NCI-H526 treated with DMSO at 0.1 percent for 48 hours (cell line): ENCODE data around the gene FGFR3.

ENCODE experiments used
- DNase-seq: peaks from one replicate; lab custom pipeline; 2025; lab: John Stamatoyannopoulos, UW

The FGFR3 gene

GRCh38 chr4:1792832-1793495 lies at the start of gene FGFR3:
Gene FGFR3, plus strand, starts transcription at chr4:1793293. Its CDS starts 642 bp downstream, at chr4:1793935.
- peak; percentile 32 for DNase-seq

GRCh38 chr4:1743551-1743950 lies 49.5 kb upstream of the FGFR3 start:
- DNase-seq: no peak

- DNase-seq: no peak
Measured at GRCh38 chr4:1743975-1744374, 49.1 kb upstream of the FGFR3 start.

- DNase-seq: no peak
Measured at GRCh38 chr4:1744552-1744951, 48.5 kb upstream of the FGFR3 start.

- no peak for DNase-seq
Measured at GRCh38 chr4:1745165-1745564, 47.9 kb upstream of the FGFR3 start.

GRCh38 chr4:1745697-1746096 lies 47.4 kb upstream of the FGFR3 start:
- DNase-seq: no peak

- DNase-seq: peak; percentile 42
Measured at GRCh38 chr4:1746265-1746691, 46.8 kb upstream of the FGFR3 start.

GRCh38 chr4:1746919-1747602 lies 46.0 kb upstream of the FGFR3 start:
- no peak for DNase-seq

GRCh38 chr4:1747603-1747967 lies 45.5 kb upstream of the FGFR3 start:
- no peak for DNase-seq

- peak; percentile 55 for DNase-seq
Measured at GRCh38 chr4:1748465-1748995, 44.6 kb upstream of the FGFR3 start.

GRCh38 chr4:1749370-1749769 lies 43.7 kb upstream of the FGFR3 start:
- DNase-seq: no peak

GRCh38 chr4:1749826-1750225 lies 43.3 kb upstream of the FGFR3 start:
- DNase-seq: no peak

GRCh38 chr4:1750381-1751154 lies 42.5 kb upstream of the FGFR3 start:
- DNase-seq: no peak

- no peak for DNase-seq
Measured at GRCh38 chr4:1751155-1751918, 41.8 kb upstream of the FGFR3 start.

GRCh38 chr4:1751919-1752283 lies 41.2 kb upstream of the FGFR3 start:
- no peak for DNase-seq

- DNase-seq: peak; percentile 47
Measured at GRCh38 chr4:1752284-1753041, 40.6 kb upstream of the FGFR3 start.

GRCh38 chr4:1753294-1753696 lies 39.8 kb upstream of the FGFR3 start:
- DNase-seq: no peak

GRCh38 chr4:1753697-1754311 lies 39.3 kb upstream of the FGFR3 start:
- no peak for DNase-seq

GRCh38 chr4:1754336-1754735 lies 38.8 kb upstream of the FGFR3 start:
- peak; percentile 30 for DNase-seq

GRCh38 chr4:1755297-1755696 lies 37.8 kb upstream of the FGFR3 start:
- DNase-seq: no peak

- no peak for DNase-seq
Measured at GRCh38 chr4:1756079-1756478, 37.0 kb upstream of the FGFR3 start.
